Raji (cell line): ENCODE results near the gene AVP.

Source experiments
- POLR2A ChIP-seq: IDR thresholded peaks from 2 replicates; pipeline ENCODE4 v1.6.1; 2011; ENCODE audit warnings: low read depth, low read length, control low read depth; ENCODE audit not compliant: insufficient read depth

AVP gene

DNA sequence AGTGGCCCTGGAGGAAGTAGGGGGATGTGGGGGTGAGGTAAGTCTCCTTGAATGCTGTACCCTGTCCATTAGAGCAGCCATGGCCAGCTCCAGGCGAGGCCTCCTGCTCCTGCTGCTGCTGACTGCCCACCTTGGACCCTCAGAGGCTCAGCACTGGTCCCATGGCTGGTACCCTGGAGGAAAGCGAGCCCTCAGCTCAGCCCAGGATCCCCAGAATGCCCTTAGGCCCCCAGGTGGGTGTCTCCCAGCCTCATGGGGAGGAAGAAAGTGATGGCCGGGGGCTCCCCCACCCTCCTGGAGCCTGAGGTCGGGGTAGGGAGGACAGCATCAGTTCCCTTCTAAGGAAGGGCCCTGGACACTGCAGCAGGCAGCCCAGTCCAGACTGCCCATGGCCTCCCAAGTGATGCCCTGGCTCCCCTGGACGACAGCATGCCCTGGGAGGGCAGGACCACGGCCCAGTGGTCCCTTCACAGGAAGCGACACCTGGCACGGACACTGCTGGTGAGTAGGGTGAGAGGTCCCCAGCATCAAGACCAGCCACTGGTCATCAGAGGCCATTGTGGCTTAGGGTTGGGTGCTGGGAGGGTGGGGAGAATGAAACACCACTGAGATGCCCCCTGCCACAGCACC is 40.1 kb downstream of the AVP start:
- TF ChIP-seq POLR2A: no peak

GRCh38 chr20:3043322-3043721 is 41.2 kb downstream of the AVP start, which contains the start of gene GNRH2:
Gene GNRH2, plus strand, starts transcription at chr20:3043622. Its CDS starts 793 bp downstream, at chr20:3044415.
- no peak for TF ChIP-seq POLR2A

DNA sequence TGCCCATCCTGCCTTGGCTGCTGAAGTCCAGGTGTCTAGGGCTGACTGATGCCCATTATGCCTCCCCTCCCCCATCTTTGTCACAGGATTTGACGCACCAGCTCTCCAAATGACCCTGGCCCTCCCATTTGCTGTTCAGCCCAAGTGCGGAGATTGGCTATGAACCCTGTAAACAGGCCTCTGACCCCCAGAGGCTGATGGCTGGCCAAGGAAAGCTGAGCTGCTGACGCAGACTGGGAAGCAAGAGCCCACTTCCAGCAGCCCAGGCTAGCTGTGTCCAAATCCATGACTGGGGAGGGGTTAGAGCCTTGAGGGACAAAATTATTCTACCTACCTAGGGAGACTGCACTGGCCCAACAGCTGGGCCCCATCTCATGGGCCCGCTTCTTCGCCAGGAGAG is 41.9 kb downstream of the AVP start:
- no peak for TF ChIP-seq POLR2A

GRCh38 chr20:3041854-3042409 is 42.6 kb downstream of the AVP start:
- no peak for TF ChIP-seq POLR2A

GRCh38 chr20:3040086-3040485 is 44.4 kb downstream of the AVP start:
- no peak for TF ChIP-seq POLR2A

GRCh38 chr20:3039426-3039825 is 45.1 kb downstream of the AVP start:
- no peak for TF ChIP-seq POLR2A

DNA sequence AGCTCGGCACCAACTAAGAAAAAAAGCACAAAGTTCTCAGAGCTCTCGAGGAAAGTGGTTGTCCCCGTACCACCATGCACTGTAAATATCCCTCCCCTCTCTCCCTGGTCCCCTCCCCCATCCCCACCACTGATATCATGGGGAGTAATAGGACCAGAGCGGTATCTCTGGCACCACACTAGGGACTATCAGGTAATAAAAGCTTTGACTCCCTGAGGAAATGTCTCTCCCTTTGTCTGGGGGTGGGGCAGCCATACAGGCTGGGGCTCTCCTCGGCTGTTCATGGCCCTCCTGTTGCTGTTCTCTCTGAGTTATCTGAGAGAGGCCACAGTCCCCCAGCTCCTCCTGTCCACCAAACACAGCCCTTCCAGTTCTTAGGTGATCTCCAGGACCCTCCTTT is 46.1 kb downstream of the AVP start:
- no peak for TF ChIP-seq POLR2A

DNA sequence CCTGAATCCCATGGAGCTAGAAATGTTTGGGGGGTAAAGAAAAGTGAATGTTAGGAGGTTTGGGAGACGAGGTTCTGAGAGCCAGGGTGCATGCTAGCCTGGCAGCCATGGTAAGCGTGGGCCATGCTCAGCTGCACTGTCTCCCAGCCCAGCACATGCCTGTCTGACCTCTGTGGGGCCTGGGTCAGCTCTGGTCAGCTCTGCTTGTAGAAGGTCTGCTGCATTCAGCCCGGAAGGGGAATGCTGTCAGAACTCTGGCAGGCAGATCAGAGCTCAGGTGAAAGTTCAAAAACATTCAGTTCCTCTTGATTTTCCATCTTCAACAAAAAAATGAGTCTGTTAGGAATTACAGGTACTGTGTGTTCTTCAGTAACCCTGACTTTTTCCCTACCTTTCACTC is 46.9 kb downstream of the AVP start:
- no peak for TF ChIP-seq POLR2A

DNA sequence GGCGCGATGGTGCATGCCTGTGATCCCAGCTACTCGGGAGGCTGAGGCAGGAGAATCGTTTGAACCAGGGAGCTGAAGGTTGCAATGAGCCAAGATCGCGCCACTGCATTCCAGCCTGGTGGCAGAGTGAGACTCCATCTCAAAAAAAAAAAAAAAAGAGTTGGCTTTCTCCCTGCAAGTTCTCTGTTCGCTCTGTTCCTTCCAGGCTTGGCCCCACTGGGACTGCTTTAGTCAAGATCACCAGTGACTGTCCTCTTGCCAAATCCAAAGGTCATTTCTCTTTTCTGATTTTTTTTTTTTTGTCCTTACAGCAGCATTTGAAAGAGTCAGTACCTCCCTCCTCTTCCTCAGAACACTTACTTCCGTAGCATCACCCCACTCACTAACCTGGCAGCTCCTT is 51.9 kb downstream of the AVP start:
- no peak for TF ChIP-seq POLR2A
